Urothelium cell line (cell line): ENCODE measurements around the gene SDR9C7.
A peak's percentile ranks its signal among the peaks of the same experiment; 100 is the strongest.
"Not testable (repeated sequence)": the region's sequence is repeated elsewhere in the genome, so short reads cannot be mapped to it uniquely, and the experiment has no call there.

Source experiments
- DNase-seq: peaks from one replicate; pipeline ENCODE4 v3.0.0; 2011; ENCODE audit warnings: low spot score, mixed read lengths
- FAIRE-seq: peaks from 2 replicates; lab custom pipeline; 2011; peaks lifted over from hg19 to GRCh38; lab: Jason Lieb, UNC

SDR9C7 gene

DNA sequence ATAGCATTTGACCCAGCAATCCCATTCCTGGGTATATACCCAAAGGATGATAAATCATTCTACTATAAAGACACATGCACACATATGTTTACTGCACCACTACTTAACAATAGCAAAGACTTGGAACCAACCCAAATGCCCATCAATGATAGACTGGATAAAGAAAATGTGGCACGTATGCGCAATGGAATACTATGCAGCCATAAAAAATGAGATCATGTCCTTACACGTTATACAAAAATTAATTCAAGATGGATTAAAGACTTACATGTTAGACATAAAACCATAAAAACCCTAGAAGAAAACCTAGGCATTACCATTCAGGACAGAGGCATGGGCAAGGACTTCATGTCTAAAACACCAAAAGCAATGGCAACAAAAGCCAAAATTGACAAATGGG, 16.1 kb downstream of the SDR9C7 start:
- not testable (repeated sequence) for FAIRE-seq, DNase-seq

DNA sequence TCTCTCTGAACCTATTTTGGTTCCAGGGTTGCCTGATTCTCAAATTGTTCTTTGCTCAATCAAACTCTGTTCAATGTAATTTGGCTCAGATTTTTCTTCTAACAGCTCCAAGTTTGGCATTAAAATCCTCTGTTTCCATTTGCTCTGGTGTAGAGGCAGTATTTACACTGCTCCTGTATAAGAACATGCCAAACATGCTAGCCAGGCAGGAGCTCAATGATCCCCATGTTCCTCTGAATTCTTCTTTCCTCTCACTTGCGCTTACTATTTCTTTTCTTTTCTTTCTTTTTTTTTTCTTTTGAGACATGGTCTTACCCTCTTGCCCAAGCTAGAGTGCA, 17.2 kb downstream of the SDR9C7 start:
- DNase-seq = no peak
- no peak for FAIRE-seq

DNA sequence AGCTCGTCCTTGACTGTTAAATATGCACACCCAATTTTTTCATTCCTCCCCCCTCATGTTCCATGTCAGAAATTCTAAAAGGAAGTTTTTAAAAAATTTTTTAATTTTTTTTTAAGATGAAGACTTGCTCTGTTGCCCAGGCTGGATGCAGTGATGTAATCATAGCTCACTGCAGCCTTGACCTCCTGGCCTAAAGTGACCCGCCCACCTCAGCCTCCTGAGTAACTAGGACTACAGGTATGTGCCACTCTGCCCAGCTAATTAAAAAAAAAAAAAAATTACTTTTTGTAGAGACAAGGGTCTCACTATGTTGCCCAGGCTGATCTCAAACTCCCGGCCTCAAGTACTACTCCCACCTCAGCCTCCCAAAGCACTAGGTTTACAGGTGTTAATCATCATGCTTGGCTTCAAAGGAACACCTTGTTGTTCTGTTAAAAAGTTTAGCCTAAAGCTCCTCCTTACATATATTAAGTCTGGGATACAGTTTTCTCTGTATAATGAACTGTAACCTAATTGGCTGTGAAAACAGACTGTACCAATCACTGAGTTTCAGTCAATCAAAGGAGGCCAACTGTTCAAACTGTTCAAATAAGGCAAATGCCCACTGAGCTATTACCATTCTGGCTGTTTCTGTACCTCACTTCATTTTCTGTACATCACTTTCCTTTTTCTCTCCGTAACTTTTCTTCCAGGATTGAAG, 17.8 kb downstream of the SDR9C7 start:
- FAIRE-seq (no peak), DNase-seq (no peak)

DNA sequence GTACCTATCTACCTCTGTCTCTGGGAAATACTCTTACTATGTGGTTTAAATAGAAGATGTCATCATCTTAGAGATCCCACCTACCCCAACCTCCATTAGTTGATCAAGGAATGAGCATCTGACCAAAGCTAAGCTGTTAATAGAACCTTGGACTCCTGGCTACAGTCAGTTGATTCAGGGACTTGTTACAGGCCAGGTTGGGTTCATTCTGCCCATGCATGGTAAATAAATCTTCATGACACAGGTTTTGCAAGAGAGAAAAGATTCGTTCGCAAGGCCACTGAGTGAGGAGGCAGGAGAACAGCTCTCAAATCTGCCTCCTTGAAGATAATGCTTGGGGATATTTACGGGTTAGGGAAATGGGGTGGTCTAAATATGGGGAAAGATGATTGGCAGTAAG, 19.5 kb downstream of the SDR9C7 start:
- peak; percentile 44 for FAIRE-seq

DNA sequence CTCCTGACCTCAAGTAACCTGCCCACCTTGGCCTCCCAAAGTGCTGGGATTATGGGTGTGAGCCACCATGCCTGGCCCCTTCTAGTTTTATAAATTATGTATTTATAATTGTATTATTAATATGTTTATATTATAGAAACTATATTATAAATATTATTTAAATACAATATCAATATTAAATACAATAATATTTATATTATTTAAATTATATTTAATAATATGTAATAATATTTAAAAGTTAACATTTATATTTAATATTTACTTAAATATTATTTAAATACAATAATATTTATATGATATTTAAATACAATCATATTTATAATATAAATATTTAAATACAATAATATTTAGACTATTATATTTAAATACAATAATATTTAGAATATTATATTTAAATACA, 20.0 kb downstream of the SDR9C7 start:
- DNase-seq = no peak
- no peak for FAIRE-seq

More for the DNA sequence above, 19.5 kb downstream of the SDR9C7 start:
- no peak for DNase-seq

DNA sequence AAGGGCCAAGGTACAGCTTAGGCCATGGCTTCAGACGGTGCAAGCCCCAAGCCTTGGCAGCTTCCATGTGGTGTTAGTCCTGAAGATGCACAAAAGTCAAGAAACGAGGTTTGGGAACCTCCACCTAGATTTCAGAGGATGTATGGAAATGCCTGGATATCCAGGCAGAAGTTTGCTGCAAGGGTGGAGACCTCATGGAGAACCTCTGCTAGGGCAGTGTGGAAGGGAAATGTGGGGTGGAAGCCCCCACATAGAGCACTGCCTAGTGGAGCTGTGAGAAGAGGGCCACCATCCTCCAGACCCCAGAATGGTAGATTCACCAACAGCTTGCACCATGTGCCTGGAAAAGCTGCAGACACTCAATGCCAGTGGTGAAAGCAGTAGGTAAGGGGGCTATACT, 24.8 kb downstream of the SDR9C7 start:
- DNase-seq, FAIRE-seq: not testable (repeated sequence)

DNA sequence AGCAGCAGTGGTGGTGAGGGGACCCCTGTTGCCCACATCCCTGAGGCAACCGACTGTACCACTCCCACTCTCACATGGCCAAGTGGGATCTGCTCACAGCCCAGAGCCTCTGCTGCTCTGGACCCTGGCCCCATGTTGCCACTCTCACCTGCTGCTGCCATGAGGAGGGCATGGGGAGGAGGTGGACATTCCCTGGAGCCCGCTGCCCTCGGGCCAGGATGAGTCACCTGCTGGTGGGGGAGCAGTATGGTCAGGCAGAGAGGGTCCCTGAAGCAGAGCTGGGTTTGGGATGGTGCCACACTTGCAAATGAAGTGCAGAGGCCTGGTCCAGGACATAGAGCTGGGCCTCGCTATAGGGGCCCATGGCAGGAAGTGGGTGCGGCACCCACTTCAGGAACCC, 26.1 kb downstream of the SDR9C7 start:
- DNase-seq (no peak), FAIRE-seq (no peak)

DNA sequence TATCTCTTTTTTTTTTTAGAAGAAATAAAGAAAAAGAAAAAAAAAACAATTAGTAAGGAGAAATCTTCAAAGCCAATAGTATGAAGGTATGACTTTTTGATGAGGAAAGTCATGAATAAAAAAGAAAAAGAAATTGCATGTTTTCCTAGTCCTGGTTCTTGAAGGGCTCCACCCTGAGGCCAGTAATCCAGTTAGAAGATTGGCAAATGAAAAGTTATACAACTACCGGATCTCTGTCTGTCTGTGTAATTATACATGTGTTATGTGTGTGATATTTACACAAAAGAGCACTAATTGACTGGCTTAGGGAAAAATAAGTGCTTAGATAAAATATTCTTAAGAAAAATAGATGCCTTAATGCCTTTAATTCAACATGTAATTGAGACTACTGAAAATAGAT, 28.4 kb downstream of the SDR9C7 start:
- FAIRE-seq (no peak), DNase-seq (no peak)

DNA sequence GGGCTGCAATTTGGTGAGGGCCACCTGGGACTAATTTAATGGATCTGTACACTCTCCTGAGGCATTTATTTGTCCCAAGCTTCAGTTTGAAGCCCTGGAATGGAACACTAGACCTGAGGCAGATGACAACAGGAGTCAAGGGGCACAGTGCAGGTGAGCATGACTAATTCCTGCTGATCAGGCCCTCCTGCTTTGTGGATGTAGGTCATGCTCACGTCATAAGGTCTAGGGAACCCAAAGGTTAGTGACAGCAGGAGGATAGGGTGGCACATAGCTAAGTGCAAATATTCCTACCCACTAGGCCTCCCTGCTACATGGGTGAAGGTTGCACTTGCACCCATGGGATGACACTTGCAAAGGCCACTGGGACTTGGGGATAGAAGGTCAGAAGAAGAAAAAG, 30.8 kb downstream of the SDR9C7 start:
- FAIRE-seq (no peak), DNase-seq (no peak)

DNA sequence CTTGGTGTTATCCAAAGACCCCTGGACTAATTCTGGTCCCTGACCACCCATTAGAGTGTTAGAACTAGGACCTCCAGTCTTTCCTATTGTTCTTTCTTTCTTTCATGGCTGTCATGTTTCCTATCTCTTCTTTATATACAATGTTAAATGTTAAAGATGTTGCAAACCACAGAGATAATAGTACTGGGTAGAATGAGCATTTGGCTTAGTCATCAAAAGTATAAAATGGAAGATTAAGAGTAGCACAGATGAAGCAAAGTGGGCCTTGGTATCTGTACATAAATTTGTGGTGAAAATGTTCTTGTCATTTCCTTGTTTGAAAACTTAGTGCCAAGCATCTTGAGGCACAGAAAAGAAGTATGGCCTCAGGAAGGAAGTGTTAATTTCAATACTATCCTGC, 32.9 kb downstream of the SDR9C7 start:
- peak; percentile 81 for FAIRE-seq
- not testable (repeated sequence) for DNase-seq

DNA sequence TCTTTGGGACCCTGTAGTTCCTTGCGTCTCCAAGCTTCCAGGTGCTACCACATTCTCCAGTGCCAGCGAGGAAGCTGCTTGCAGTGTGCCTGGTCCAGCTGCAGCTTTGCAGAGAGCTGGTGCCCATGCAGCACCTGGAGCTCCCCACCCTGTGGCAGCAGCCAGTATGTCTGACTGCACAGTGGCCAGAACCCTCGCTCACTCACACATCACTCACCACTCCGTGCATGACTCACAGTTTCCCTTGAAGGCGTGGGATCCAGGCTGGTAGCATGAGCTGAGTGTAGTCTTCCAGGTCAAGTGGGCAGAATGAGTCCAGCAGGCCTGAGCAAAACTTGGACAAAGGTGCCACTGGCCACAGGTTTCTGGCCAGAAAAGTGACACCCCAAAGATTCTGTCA, 33.6 kb downstream of the SDR9C7 start:
- no peak for FAIRE-seq
- peak; percentile 87 for DNase-seq

DNA sequence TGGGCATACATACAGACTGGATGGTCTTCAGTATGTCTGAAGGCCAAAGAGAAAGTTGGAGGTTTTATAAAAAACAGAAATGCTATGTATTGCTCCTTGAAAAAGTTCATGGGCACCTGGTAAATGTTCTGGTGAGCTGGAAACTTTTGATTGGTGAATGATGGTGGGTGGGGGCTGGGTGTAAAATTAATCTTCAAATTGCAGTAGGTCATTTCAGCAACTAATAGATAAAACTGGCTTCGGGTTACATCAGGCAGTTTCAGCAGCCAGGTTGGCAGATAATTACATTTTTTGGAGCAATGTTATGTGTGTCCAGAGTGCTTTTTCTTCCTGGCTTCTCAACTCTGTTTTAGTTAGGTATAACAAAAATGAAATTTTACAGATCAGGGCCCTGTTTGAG, 35.3 kb downstream of the SDR9C7 start:
- FAIRE-seq (no peak), DNase-seq (no peak)

DNA sequence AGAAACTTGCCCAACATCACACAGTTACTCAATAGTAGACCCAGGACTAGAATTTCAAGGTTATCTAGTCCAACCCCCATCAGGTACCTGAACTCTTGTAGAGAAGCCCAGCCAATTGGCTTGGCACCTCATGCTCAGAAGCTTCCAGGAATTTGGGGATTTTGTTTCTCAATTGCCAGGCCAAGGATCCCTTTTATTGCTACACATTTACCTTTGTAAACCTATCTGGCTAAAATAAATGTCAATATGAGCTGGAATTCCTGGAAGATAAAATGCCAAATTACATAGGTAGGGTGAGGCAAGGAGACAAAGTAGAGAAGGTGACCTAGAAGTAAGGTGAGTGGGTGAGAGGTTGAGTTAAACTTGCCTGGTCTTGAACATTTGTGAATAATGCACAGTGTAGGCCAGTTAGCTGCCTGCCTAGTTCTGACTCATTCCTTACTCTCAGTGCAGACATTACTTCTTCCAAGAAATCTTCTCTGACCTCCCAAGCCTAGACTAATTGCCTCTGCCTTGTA, 36.3 kb downstream of the SDR9C7 start:
- no peak for DNase-seq
- no peak for FAIRE-seq

DNA sequence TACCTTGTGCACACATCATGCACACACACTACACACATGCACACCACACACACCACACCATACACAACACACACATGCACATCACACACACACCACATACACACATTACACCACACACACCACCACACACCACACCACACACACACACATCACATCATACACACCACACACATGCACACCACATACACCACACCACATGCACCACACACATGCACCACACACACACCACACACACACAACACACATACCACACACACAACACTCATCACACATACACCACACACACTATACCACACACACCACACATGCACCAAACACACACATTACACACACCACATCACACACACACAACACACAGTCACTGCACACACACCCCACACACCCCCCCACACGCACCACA, 38.1 kb downstream of the SDR9C7 start:
- FAIRE-seq (peak; percentile 99), DNase-seq (no peak)

DNA sequence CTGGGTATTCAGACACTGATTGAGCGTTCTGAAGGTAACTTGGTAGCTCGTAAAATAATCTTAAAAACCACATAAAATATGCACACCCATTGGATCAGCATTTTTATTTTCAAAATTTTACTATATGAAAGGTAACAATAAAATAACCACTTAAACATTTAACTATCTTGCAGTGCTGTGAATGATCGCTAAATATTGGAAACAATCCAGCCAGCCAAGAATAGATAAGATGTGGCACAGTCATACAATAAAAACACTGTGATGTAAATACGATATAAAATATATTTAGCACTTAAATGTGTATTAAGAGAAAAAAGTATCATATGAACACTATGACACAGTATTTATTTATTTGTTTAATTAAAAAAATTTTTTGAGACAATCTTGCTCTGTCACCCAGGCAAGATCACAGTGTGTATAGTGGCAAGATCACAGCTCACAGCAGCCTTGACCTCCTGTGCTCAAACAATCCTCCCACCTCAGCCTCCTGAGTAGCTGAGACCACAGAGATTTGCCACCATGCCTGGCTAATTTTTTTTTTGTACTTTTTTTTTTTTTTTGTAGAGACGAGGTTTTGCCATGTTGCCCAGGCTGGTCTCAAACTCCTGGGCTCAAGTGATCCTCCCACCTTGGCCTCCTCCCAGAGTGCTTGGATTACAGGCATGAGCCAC, 39.4 kb downstream of the SDR9C7 start:
- DNase-seq = no peak
- no peak for FAIRE-seq

DNA sequence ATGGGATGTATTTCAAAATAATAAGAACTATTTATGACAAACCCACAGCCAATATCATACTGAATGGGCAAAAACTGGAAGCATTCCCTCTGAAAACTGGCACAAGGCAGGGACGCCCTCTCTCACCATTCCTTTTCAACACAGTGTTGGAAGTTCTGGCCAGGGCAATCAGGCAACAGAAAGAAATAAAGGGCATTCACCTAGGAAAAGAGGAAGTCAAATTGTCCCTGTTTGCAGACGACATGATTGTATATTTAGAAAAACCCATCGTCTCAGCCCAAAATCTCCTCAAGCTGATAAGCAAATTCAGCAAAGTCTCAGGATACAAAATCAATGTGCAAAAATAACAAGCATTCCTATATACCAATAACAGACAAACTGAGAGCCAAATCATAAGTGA, 42.3 kb downstream of the SDR9C7 start:
- FAIRE-seq, DNase-seq: not testable (repeated sequence)

DNA sequence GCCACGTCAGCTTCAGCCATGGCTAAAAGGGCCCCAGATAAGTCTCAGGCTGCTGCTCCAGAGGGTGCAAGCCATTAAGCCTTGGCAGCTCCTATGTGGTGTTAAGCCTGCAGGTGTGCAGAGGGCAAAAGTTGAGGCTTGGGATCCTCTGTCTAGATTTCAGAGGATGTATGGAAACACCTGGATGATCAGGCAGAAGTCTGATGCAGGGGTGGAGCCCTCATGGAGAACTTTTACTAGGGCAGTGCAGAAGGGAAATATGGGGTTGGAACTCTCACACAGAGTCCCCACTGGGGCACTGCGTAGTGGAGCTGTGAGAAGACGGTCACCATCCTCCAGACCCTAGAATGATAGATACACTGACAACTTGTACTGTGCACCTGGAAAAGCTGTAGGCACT, 47.9 kb downstream of the SDR9C7 start:
- FAIRE-seq (no peak), DNase-seq (no peak)

DNA sequence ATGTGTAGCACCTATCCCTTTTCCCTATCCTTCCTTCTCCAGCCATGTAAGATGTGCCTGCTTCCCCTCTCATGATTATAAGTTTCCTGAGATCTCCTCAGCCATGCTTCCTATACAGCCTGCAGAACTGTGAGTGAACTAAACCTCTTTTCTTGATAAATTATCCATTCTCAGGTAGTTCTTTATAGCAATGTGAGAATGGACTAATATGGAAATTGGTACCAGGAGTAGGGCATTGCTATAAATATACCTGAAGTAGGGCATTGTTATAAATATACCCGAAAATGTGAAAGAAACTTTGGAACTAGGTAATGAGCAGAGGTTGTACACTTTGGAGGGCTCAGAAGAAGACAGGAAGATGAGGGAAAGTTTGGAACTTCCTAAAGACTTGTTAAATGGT, 48.9 kb downstream of the SDR9C7 start:
- DNase-seq (no peak), FAIRE-seq (no peak)

DNA sequence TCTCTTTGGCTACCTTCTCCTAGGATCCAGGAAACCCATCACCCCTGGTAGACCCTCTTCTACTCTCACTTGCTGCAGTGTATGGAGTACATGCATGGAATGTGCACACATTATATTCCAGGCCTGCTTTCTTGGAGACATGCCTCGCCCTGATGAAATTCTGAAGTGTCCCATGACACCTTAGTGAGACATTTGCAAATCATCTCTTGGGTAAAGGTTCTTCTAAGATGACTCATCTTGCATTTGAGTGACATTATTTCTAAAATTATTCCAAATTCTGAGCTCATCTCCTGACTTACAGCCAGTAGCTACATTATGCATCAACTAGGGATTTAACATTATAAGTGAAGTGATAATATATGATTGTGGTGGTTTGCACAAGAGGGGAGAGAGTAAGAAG, 49.8 kb downstream of the SDR9C7 start:
- no peak for FAIRE-seq
- DNase-seq = no peak

DNA sequence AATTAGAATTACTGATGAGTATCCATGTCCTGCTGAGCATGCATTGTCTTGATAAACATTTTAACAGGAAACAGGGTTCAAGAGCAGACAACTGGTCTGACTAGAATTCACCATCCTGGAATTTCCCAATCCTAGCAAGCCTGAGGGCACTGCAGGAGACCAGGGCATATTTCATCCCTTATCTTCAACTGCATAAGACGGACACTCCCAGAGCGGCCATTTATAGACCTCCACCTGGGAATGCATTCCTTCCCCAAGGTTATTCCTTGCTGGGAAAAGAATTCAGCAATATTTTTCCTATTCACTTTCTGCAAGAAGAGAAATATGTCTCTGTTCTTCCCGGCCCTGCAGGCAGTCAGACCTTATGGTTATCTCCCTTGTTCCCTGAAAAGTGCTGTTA, 51.8 kb downstream of the SDR9C7 start:
- not testable (repeated sequence) for FAIRE-seq, DNase-seq

DNA sequence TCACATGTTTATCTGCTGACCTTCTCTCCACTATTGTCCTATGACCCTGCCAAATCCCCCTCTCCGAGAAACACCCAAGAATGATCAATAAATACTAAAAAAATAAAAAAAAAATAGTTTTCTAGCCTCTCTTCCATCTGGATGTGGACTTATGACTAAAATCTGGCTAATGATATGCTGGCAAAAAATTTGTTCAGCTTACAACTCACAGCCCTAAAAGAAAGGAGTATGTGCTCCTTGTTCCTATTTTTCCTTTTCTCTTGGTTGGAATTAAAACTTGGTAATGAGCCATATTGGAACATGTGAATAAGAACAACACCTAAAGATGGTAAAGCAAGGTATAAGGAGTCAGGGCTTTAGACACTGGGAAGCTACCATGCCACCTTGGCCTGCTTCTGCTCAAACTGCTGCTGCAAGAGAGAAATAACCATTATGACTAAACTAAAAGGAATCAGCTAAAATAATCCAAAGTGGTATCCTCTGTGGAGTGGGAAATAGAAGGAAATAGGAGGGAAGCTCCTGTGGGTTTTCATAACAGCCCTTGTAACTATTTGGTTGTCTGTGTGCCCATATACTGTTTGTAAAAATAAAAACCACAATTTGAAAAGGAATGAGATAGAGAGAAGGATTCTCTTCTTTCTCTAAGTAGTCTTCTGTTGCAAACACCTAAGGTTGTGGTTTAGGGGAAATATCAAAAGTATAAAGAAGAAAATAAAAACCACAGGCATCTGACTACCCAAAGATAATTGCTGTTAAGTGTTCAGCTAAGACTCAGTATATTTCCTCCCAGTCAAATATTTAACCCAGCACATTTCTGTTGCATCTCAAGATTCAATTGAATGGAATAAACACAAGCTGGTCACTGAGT, 53.8 kb downstream of the SDR9C7 start:
- FAIRE-seq = no peak
- DNase-seq = peak; percentile 32
